K562 (cell line): ENCODE measurements around the gene CBX8. TPM values are rescaled to one million over a fixed set of nuclear protein-coding genes. Genes with fewer than 3 reads are reported as not detected.

ENCODE experiments used
- ATAC-seq: fragments of 200-7000 bp; cut with Tn5 transposase; 3 replicates; pipeline ENCODE4 v1.9.1; 2020; ENCODE audit warnings: moderate library complexity
- BruUV-seq: library from RNA; stranded (reverse); fragments of 400-500 nt; replicated peaks from 2 replicates; lab custom pipeline; 2021; lab: Mats Ljungman, UMichigan
- CTCF ChIA-PET: fragments of 300-600 bp; formaldehyde crosslinking; extraction: SDS; loops from one replicate; lab custom pipeline; 2021; ENCODE audit warnings: low intra/inter-chr PET ratio; lab: Yijun Ruan, JAX
- POLR2A ChIA-PET: fragments of 300-600, 350-650 bp; sonication (Branson Sonifier 250); formaldehyde crosslinking; extraction: SDS; loops from one replicate; lab custom pipeline; 2021; ENCODE audit warnings: antibody characterized with exemption, inconsistent platforms; lab: Yijun Ruan, JAX
- DNase-seq, 4 experiments: peaks; one replicate each; pipeline versions ENCODE4 v3.0.0 to v3.0.0-alpha.2; 2011 to 2018; ENCODE audit warnings: low spot score in 3 of 4, mixed read lengths in 3 of 4; ENCODE audit errors: extremely low read depth in 1 of 4
- FAIRE-seq: peaks from 2 replicates; lab custom pipeline; 2011; peaks lifted over from hg19 to GRCh38; lab: Jason Lieb, UNC
- H2AFZ ChIP-seq: 2 replicates; pipeline ENCODE4 v1.6.0; 2011; ENCODE audit warnings: low read depth, low read length, control low read depth, inconsistent platforms
- H3K27ac ChIP-seq: fragments of 200-600 bp; 3 replicates; pipeline ENCODE4 v1.8.0; 2011; ENCODE audit warnings: low read depth, mild to moderate bottlenecking, control low read depth, inconsistent platforms, low read length, moderate library complexity, mixed read lengths; ENCODE audit errors: extremely low read depth
- H3K27me3 ChIP-seq, 2 experiments: fragments of 300-600 bp in 1 of 2; 2 replicates in 1 of 2; 3 replicates in 1 of 2; pipeline versions ENCODE4 v1.6.0 to v1.8.0; 2011; ENCODE audit warnings: inconsistent platforms in 2 of 2, low read length in 2 of 2, mild to moderate bottlenecking in 1 of 2, mixed read lengths in 1 of 2, moderate library complexity in 1 of 2; ENCODE audit not compliant: control insufficient read depth in 2 of 2, insufficient read depth in 2 of 2
- H3K36me3 ChIP-seq: fragments of 300-600 bp; 3 replicates; pipeline ENCODE4 v1.8.0; 2011; ENCODE audit warnings: mild to moderate bottlenecking, low read length, inconsistent platforms; ENCODE audit not compliant: control insufficient read depth, insufficient read depth
- H3K4me1 ChIP-seq, 2 experiments: fragments of 200-600 bp in 1 of 2; replicated peaks in 1 of 2; 2 replicates in 1 of 2; 3 replicates in 1 of 2; pipeline versions ENCODE4 v1.5.1 to v1.8.0; 2011; ENCODE audit warnings: inconsistent platforms in 2 of 2, low read length in 2 of 2, mild to moderate bottlenecking in 1 of 2, mixed read lengths in 1 of 2, moderate library complexity in 1 of 2; ENCODE audit not compliant: control insufficient read depth in 2 of 2, insufficient read depth in 2 of 2
- H3K4me2 ChIP-seq: 2 replicates; pipeline ENCODE4 v1.6.1; 2011; ENCODE audit warnings: low read length, control low read depth, inconsistent platforms, mixed read lengths; ENCODE audit not compliant: insufficient read depth
- H3K4me3 ChIP-seq: fragments of 200-600 bp; sonication (generic), shearing (Covaris generic); 2 replicates; pipeline ENCODE4 v1.5.1; 2016; ENCODE audit warnings: control low read depth, inconsistent platforms
- H3K79me2 ChIP-seq: fragments of 200-600 bp; 3 replicates; pipeline ENCODE4 v1.8.0; 2011; ENCODE audit warnings: low read length, inconsistent platforms; ENCODE audit not compliant: control insufficient read depth, insufficient read depth
- H3K9ac ChIP-seq, 2 experiments: 2 replicates each; pipeline versions ENCODE4 v1.6.0 to v1.6.1; 2011; ENCODE audit warnings: low read depth in 2 of 2, low read length in 2 of 2, control low read depth in 1 of 2, inconsistent platforms in 1 of 2, mild to moderate bottlenecking in 1 of 2, mixed read lengths in 1 of 2; ENCODE audit not compliant: insufficient read depth in 1 of 2
- H3K9me1 ChIP-seq: one replicate; pipeline ENCODE4 v1.6.0; 2011; ENCODE audit warnings: inconsistent platforms, mild to moderate bottlenecking, low read length, moderate library complexity; ENCODE audit not compliant: control insufficient read depth, insufficient read depth
- H3K9me3 ChIP-seq: replicated peaks from 2 replicates; pipeline ENCODE4 v1.5.1; 2011; ENCODE audit warnings: low read depth, low read length, inconsistent platforms; ENCODE audit not compliant: control insufficient read depth, insufficient read depth
- H4K20me1 ChIP-seq: replicated peaks from 2 replicates; pipeline ENCODE4 v1.6.1; 2011; ENCODE audit warnings: low read length, inconsistent platforms, mixed read lengths; ENCODE audit not compliant: control insufficient read depth, insufficient read depth
- ATF7 ChIP-seq: fragments of 450-650 bp; IDR thresholded peaks from 2 replicates; pipeline ENCODE4 v1.7.1; 2014; ENCODE audit warnings: mild to moderate bottlenecking, moderate library complexity
- ERF ChIP-seq: fragments of 450-650 bp; formaldehyde crosslinking; IDR thresholded peaks from 2 replicates; pipeline ENCODE4 v1.4.0; 2020; ENCODE audit warnings: mild to moderate bottlenecking, mixed read lengths
- HNRNPK ChIP-seq: fragments of 200-400 bp; formaldehyde crosslinking; IDR thresholded peaks from one replicate; pipeline ENCODE4 v1.6.1; 2018; ENCODE audit warnings: mild to moderate bottlenecking, low read depth, low read length; ENCODE audit not compliant: poor library complexity, severe bottlenecking
- MAFG ChIP-seq: fragments of 450-650 bp; conservative IDR thresholded peaks from 2 replicates; pipeline ENCODE4 v1.6.1; 2016; ENCODE audit warnings: missing genetic modification characterization, missing compliant biosample characterization
- MCM5 ChIP-seq: fragments of 450-650 bp; IDR thresholded peaks from 2 replicates; pipeline ENCODE4 v1.6.1; 2016; ENCODE audit warnings: low read depth
- MTA2 ChIP-seq: fragments of 450-650 bp; IDR thresholded peaks from 2 replicates; pipeline ENCODE4 v1.6.1; 2016; ENCODE audit warnings: low read depth
- PCBP2 ChIP-seq: fragments of 200-400 bp; formaldehyde crosslinking; IDR thresholded peaks from 2 replicates; pipeline ENCODE4 v1.6.1; 2018; ENCODE audit warnings: low read length, low read depth, mild to moderate bottlenecking, moderate library complexity; ENCODE audit not compliant: poor library complexity, severe bottlenecking
- POLR2AphosphoS5 ChIP-seq: IDR thresholded peaks from 2 replicates; pipeline ENCODE4 v1.6.1; 2011; ENCODE audit warnings: mild to moderate bottlenecking, low read depth, low read length, moderate library complexity; ENCODE audit not compliant: control insufficient read depth, insufficient read depth
- RAD21 ChIP-seq, 2 experiments: fragments of 250-450 bp in 1 of 2; fragments of 450-650 bp in 1 of 2; sonication (Bioruptor Pico) in 1 of 2; formaldehyde crosslinking in 1 of 2; IDR thresholded peaks in 1 of 2; conservative IDR thresholded peaks in 1 of 2; 2 replicates each; pipeline versions ENCODE4 v1.4.0 to v1.8.0; 2020 to 2022; ENCODE audit warnings: mild to moderate bottlenecking in 2 of 2, moderate library complexity in 1 of 2
- RBM25 ChIP-seq: fragments of 200-400 bp; formaldehyde crosslinking; IDR thresholded peaks from 2 replicates; pipeline ENCODE4 v1.6.1; 2018; ENCODE audit warnings: low read length, low read depth, moderate library complexity; ENCODE audit not compliant: severe bottlenecking
- SMARCE1 ChIP-seq: fragments of 450-650 bp; IDR thresholded peaks from 2 replicates; pipeline ENCODE4 v1.7.1; 2016; ENCODE audit warnings: mild to moderate bottlenecking
- SP2 ChIP-seq: IDR thresholded peaks from 2 replicates; pipeline ENCODE4 v1.6.1; 2011; ENCODE audit warnings: mild to moderate bottlenecking, low read depth, low read length, moderate library complexity; ENCODE audit not compliant: poor library complexity, severe bottlenecking; ENCODE audit errors: extremely low read depth
- WHSC1 ChIP-seq: IDR thresholded peaks from one replicate; pipeline ENCODE4 v1.6.1; 2012; ENCODE audit warnings: low read length, control low read depth, inconsistent platforms
- ZEB2 ChIP-seq: fragments of 450-650 bp; IDR thresholded peaks from 2 replicates; pipeline ENCODE4 v1.6.1; 2016
- ZFX ChIP-seq: sonication (generic); formaldehyde crosslinking; IDR thresholded peaks from 2 replicates; pipeline ENCODE4 v1.8.0; 2022; ENCODE audit warnings: mild to moderate bottlenecking, missing genetic modification reagents, moderate library complexity
- ZNF134 ChIP-seq: fragments of 250-450 bp; sonication (Bioruptor Pico); conservative IDR thresholded peaks from 2 replicates; pipeline ENCODE4 v1.4.0; 2020
- ZNF41 ChIP-seq: fragments of 250-450 bp; sonication (Bioruptor Pico); conservative IDR thresholded peaks from 2 replicates; pipeline ENCODE4 v1.4.0; 2020; ENCODE audit warnings: mild to moderate bottlenecking
- WGBS: fragments of 100-300 bp; shearing (Covaris generic); methylation state at CpG from one replicate; pipeline ENCODE4 v1.1.6; 2016; ENCODE audit warnings: low coverage, mixed read lengths; ENCODE audit not compliant: insufficient coverage; ENCODE audit errors: missing lambda C conversion rate; 5-methylcytosine and 5-hydroxymethylcytosine counted together
- in situ Hi-C: fragments of 300-500 bp; cut with MboI; formaldehyde crosslinking; loops from 4 replicates; pipeline ENCODE4 v1.15.0; 2018; ENCODE audit warnings: inconsistent platforms, mixed read lengths
- intact Hi-C: fragments of 100-400 bp; cut with micrococcal nuclease; formaldehyde crosslinking; loops from 2 replicates; pipeline ENCODE4 v1.14.2; 2022
- polyA plus RNA-seq, 8 experiments: library from polyadenylated mRNA; depleted of rRNA in 4 of 8; stranded (reverse) in 5 of 8; unstranded in 3 of 8; fragments of >200 nt; fragmentation: Nextera tagmentation in 2 of 8; fragmentation: Illumina TruSeq in 1 of 8; extraction: Ambion mirVana in 2 of 8; extraction: Trizol in 1 of 8; gene quantifications; 2 replicates each; pipeline versions ENCODE4 v1.2.1 to v1.2.3, GENCODE V29; 2011 to 2014; ENCODE audit warnings: inconsistent platforms in 1 of 8, missing spikeins in 1 of 8
- total RNA-seq, 7 experiments: library from RNA; depleted of rRNA in 6 of 7; stranded (reverse); fragments of >200 nt in 6 of 7; fragmentation: Illumina TruSeq in 2 of 7; extraction: Trizol in 2 of 7; gene quantifications; 2 replicates each; pipeline versions ENCODE4 v1.2.1 to v1.2.3, GENCODE V29; 2011 to 2021; ENCODE audit warnings: low replicate concordance in 1 of 7
- TF ChIP-seq, protein P1 (sequence below): sonication (generic); formaldehyde crosslinking; IDR thresholded peaks from 2 replicates; pipeline ENCODE4 v1.8.0; 2022; ENCODE audit warnings: missing genetic modification reagents, mild to moderate bottlenecking, moderate library complexity, borderline replicate concordance
- TF ChIP-seq, protein P2 (sequence below), 2 experiments: fragments of 200-800 bp in 1 of 2; sonication (Bioruptor generic) in 1 of 2; sonication (generic) in 1 of 2; formaldehyde crosslinking in 1 of 2; IDR thresholded peaks in 1 of 2; conservative IDR thresholded peaks in 1 of 2; 2 replicates each; pipeline versions ENCODE4 v1.5.0 to v1.6.1; 2016 to 2020; ENCODE audit warnings: missing compliant biosample characterization in 1 of 2, missing genetic modification characterization in 1 of 2, missing genetic modification reagents in 1 of 2

The CBX8 gene
- total and polyA plus RNA-seq, 9 of the 15 experiments (the other 6 are each of a cell fraction or from before 2014, with no cell fraction given), result 0.08 to 11.9 (median 2.6) TPM

DNA sequence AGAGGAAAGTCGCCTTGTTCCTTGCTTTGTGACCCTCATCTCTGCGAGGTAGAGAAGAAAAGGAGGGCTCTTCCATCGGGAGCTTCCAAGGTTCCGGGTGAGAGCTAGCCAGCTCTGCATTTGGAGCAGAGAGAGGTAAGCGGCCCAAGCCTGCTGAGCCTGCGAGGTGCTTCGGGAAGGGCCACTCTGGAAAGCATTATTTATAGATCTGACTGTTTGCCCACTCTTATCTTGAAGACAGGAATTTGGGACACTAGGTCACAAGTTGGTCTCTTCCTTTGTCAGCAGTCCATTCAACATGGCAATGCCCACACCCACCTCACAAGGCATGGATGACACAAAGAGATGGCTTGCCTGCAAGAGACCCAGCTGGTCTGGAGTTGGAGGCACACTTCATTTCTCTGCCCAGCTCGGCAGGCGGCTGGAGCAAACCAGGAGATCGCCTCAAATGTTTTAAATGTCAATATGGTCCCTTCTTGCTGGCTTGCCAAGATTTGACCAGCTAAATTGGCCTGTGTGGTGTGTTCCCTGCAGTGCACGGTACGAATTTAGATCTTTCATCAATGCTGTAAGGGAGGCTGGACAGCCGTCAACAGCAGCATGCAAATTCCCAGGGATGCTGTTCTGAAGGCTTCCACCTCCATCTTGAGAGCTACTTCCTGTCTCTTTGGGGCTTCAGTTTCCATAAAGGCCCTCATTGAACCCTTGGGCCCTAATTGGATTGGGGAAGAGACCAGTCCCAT lies 22.8 kb upstream of the CBX8 start (continued):
- TF ChIP-seq RAD21 (CRISPR knock-in tag; conservative IDR thresholded peaks at IDR 0.05 in 1 of 2, IDR thresholded peaks at IDR 0.05 in 1 of 2), result no peak

DNA sequence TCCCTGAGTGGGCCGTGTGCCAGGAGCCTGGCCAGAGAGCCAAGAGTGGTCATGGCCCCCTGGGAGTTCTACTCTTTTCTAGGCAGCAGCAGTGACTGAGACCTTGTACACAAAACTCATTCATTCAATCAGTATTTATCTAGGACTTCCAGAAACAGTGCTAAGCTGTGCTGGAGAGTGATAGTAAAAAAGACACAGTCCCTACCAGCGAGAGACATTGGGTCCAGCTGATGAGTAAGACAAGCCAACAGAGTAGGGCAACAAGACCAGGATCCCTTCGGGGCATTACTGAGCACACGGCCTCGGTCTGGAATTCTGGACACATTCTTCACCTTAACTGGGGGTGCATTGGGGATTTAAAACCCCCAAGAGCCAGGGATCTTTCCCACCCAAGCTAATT lies 22.2 kb upstream of the CBX8 start:
- POLR2A ChIA-PET, result interaction anchor here (0.5 to 18.8 kb wide), 7 partner anchors 8 to 142 kb away, joined by 3 to 386 read pairs (median 5); partner anchors contain the start of genes CBX4 and CBX8
- Histone ChIP-seq H3K4me1 (peaks cover 41 to 59% of the 10 kb centered on the region in 2 experiments), H3K4me3 (no peak overlapping the region), H2AFZ (no peak overlapping the region), H4K20me1 (no peaks in the 10 kb centered on the region), H3K36me3 (no peaks in the 10 kb centered on the region), H3K27ac (peak overlapping the region; percentile 16; the same call in 1 of the 3 replicates), H3K9me3 (no peaks in the 10 kb centered on the region), H3K9ac (peak overlapping the region in 1 of 2 experiments; percentile 45; a peak in 1 of 4 replicates), H3K9me1 (no peaks in the 10 kb centered on the region), H3K4me2 (0 out of 2 replicates have a peak overlapping the region, but pooled peaks have one; percentile 2), H3K79me2 (no peaks in the 10 kb centered on the region), H3K27me3 (no peaks in the 10 kb centered on the region)
- peak in 2 of 4 experiments; percentile 66 to 77 for DNase-seq
- intact Hi-C loops (no loop called here), in situ Hi-C loops (no loop called here)
- ATAC-seq, result peak; percentile 81
- peak; percentile 74 for FAIRE-seq
- no TSS peak for BruUV-seq
- CTCF ChIA-PET, result no interaction called here
- 3% methylated on average over 5 of the region's 5 CpGs for WGBS
- TF ChIP-seq MCM5 (no peak), MAFG (tag) (no peak), PCBP2 (no peak), ZNF41 (CRISPR knock-in tag) (no peak), RBM25 (no peak), ZNF134 (CRISPR knock-in tag) (no peak), MTA2 (peak; percentile 74), WHSC1 (no peak), POLR2AphosphoS5 (peak; percentile 71), HNRNPK (no peak), SMARCE1 (peak; percentile 43; the same call in 1 of the 2 replicates), ZFX (CRISPR knock-in tag) (no peak), ERF (CRISPR knock-in tag) (no peak), SP2 (no peak), ZEB2 (no peak), ATF7 (no peak)
- TF ChIP-seq, protein P1, sequence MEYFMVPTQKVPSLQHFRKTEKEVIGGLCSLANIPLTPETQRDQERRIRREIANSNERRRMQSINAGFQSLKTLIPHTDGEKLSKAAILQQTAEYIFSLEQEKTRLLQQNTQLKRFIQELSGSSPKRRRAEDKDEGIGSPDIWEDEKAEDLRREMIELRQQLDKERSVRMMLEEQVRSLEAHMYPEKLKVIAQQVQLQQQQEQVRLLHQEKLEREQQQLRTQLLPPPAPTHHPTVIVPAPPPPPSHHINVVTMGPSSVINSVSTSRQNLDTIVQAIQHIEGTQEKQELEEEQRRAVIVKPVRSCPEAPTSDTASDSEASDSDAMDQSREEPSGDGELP (CRISPR knock-in tag), result peak; percentile 76
- TF ChIP-seq, protein P2, sequence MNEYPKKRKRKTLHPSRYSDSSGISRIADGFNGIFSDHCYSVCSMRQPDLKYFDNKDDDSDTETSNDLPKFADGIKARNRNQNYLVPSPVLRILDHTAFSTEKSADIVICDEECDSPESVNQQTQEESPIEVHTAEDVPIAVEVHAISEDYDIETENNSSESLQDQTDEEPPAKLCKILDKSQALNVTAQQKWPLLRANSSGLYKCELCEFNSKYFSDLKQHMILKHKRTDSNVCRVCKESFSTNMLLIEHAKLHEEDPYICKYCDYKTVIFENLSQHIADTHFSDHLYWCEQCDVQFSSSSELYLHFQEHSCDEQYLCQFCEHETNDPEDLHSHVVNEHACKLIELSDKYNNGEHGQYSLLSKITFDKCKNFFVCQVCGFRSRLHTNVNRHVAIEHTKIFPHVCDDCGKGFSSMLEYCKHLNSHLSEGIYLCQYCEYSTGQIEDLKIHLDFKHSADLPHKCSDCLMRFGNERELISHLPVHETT (CRISPR knock-in tag; conservative IDR thresholded peaks at IDR 0.05 in 1 of 2, IDR thresholded peaks at IDR 0.05 in 1 of 2), result no peak
